HT1080 (cell line): ENCODE measurements around the gene SIRPB1. TPM values are rescaled to one million over a fixed set of nuclear protein-coding genes. Genes with fewer than 3 reads are reported as not detected.
"Not testable (repeated sequence)": the region's sequence is repeated elsewhere in the genome, so short reads cannot be mapped to it uniquely, and the experiment has no call there.

ENCODE experiments used
- DNase-seq: peaks from one replicate; pipeline ENCODE4 v3.0.0-alpha.2; 2015; ENCODE audit warnings: low read depth
- total RNA-seq: library from RNA; depleted of rRNA; stranded (reverse); fragments of >200 nt; shearing (Covaris generic); gene quantifications from 2 replicates; pipeline ENCODE4 v1.2.3, GENCODE V29; 2014

SIRPB1 gene
- total RNA-seq, 1 experiment from 2014 or later, result 0.16 TPM

DNA sequence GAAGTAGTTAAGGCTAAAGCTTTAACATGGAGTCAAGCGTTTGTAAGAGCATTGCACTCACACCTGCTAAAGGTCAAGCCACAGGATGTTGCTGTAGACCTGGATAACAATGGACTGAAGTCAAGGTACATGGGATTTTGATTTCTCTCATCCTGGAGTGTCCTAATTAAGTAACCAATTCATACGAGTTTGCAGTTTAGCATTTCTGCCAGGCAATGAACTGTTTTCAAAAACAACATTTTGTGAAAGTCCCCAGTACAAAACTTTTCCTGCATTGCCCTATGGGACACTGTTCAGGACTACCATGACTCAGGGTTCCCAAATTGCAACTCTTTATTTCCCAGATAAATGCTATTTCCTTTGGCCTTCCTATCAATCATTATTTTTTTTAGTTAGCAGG lies 17.4 kb upstream of the SIRPB1 start:
- DNase-seq, result no peak

- DNase-seq, result no peak
Measured at GRCh38 chr20:1636621-1637020, 16.8 kb upstream of the SIRPB1 start.

- DNase-seq, result no peak
Measured at GRCh38 chr20:1635291-1635979, 15.6 kb upstream of the SIRPB1 start.

DNA sequence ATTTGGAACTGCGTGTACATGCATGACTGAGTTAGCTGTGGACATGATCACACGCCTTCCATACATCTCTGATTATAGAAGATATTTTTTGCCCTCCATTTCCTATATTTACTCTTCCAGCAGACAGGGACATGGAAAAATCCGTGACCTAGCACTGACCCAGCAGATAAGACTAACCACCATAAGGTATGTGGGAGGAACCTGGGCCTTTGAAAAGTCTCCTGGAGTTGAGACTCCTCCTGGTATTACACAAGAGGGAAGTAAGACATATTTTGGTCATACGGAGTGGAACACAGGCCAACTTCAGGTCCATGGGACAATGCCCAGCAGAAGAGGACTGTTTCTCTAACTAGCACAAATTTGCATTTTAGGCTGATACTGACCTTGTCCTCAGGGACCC lies 13.7 kb upstream of the SIRPB1 start:
- DNase-seq, result no peak

DNA sequence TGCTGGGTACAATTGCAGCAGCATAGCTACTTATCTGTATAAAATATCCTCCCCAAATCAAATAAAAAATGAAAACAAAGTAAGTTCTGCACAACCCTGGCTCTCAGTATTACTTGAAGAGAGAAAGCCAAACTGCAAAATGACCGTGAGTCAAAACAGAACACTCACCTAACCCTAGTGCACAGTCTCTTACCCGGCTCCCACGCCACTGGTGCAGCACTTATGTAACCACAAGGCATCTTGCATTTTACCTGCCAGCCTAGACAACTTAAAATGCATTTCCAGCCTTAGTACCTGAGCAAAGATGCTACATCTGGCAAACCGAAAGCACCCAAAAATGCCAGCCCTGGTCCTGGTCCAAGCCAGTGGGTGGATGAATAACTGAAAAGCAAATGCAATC lies 12.4 kb upstream of the SIRPB1 start:
- no peak for DNase-seq

DNA sequence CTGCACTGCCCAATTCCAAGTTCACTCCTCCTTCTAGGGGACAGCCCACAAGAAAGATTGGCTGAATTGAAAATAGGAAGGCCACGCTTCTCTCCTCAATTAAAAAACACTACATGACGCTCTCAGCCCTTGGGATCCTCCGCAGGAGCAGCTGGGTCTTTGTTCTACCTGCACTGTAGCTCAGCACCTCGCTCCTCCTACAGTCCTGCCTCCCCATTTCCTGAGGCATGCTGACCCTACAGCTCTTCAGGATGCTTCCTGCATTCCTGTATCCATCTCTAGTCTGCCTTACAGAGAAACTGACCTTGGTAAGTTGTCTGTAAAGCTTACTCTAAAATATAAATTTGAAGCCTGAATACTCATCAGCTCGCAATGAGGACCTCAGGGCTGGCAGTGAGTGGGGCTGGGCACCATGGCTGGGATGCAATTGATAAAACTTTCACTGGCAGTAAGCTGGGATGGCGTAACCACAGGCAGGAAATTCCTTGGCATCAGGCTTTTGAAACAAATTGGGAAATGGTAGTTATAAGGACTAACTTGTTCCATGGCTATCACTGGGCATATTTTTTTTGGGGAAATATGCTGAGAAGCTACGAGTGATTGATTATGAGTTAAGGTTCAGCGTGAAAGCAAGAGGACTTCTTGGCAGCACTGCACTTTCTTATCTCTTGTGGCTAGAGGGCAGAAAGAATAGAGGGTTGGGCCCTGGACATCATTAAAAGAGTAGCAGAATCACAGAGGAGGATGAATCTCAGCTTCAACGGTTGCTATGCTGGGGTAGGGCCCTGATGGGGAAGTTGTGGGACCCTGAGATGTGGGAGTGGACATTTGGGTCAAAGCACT lies 11.7 kb upstream of the SIRPB1 start:
- DNase-seq, result no peak

- no peak for DNase-seq
Measured at GRCh38 chr20:1630186-1630585, 10.4 kb upstream of the SIRPB1 start.

- DNase-seq, result peak; percentile 37
Measured at GRCh38 chr20:1629321-1629720, 9.5 kb upstream of the SIRPB1 start.

- DNase-seq, result no peak
Measured at GRCh38 chr20:1628621-1629020, 8.8 kb upstream of the SIRPB1 start.

GRCh38 chr20:1627200-1627550 lies 7.4 kb upstream of the SIRPB1 start:
- DNase-seq, result no peak

GRCh38 chr20:1626528-1627199 lies 6.9 kb upstream of the SIRPB1 start:
- no peak for DNase-seq

DNA sequence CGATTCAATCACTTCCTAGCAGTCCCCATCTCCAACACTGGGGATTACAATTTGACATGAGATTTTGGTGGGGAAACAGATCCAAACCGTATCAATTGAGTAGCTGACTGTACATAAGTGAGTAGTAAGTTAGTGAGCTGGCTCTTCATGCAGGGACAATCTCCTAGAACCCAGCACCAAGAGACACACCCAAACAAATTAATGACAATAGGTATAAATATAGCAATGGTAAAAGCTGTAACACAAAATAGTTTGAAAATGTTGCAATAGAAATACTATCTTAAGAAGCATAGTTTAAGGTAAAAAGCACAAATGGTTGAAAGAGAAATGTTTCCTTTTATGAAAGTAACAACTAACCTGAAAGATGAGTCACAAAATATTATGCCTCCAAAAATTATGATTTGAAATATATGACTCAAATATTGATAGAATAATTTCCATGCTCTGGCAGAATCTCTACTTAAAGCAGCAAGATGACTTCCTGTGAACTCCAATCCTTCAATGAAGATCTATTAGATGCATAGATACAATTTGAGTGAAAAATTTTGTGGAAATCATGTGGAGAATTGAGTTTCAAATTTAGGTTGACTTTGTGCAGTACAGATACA lies 5.4 kb upstream of the SIRPB1 start:
- DNase-seq, result no peak

GRCh38 chr20:1623501-1624205 lies 3.8 kb upstream of the SIRPB1 start:
- no peak for DNase-seq

DNA sequence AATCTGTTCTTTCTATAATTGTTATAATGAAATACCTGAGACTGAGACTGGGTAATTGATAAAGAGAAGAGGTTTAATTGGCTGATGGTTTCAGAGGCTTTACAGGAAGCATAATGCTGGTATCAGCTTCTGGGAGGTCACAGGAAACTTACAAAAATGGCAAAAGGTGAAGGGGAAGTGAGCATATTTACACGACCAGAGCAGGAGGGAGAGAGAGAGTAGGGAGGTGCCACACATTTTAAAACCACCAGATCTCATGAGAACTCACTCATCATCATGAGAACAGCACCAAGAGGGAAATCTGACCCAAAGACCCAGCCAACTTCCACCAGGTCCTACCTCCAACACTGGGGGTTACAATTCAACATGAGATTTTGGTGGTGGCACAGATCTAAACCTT lies 2.6 kb upstream of the SIRPB1 start:
- DNase-seq, result peak; percentile 3

DNA sequence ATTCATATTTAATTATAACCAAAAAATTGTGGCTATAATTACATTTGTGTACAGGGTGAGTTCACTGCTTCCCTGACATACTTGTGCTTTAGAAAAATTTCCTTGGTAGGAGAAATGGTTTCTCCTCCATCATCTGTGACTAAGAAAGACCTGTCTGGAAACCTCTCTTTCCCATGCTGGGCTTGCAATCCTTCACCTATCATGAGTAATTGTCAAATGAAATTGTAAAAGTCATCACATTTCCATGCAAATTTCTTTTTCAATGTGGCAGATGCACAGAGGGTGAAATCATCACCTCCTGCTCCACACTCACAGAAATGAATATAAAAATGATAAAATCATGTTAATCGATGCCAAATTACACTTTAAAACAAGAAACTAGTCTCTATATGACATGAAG lies 1.5 kb upstream of the SIRPB1 start:
- peak; percentile 0 for DNase-seq

DNA sequence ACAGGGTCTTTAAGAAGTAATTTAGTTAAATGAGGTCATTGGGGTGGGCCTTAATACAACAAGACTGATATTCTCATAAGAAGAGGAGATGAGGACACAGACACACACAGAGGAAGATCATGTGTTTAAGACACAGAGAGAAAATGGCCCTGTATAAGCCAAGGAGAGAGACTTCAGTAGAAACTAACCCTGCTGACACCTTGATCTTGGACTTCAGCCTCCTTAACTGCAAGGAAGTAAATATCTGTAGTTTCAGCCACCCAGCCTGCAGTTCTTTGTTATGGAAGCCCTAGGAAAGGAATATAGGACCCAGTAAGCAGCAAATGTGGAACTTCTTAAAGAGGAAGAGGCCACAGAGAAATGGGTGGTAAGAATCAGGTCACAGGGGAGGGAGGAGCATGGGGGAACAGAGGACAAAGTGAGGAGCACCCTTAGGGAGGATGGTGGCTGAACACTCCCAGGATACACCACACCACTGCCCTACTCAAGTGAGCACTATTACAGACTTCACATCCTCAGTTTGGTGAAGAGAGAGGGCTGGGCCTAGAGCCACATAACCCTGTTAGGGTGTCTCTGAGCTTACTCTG lies 762 bp downstream of the SIRPB1 start:
- peak; percentile 0 for DNase-seq

GRCh38 chr20:1618479-1618878 lies 1.3 kb downstream of the SIRPB1 start:
- DNase-seq, result peak; percentile 0

DNA sequence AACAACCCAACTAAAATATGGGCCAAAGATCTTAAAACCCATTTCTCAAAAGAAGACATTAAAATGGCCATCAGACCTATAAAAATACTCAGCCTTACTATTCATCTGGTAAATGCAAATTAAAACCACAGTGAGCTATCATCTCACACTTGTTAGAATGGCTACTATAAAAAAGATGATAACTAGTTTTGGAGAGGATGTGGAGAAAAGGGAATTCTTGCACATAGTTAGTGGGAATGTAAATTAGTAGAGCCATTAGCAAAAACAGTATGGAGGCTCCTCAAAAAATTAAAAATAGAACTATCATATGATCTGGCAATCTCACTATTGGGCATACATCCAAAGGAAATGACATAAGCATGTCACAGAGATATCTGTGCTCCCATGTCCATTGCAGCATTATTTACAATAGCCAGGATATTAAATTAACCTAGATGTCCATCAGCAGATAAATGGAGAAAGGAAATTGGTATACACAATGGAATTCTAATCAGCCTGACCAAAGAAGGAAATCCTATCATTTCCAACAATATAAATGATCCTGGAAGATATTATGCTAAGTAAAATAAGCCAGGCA lies 2.9 kb downstream of the SIRPB1 start:
- peak; percentile 23 for DNase-seq

DNA sequence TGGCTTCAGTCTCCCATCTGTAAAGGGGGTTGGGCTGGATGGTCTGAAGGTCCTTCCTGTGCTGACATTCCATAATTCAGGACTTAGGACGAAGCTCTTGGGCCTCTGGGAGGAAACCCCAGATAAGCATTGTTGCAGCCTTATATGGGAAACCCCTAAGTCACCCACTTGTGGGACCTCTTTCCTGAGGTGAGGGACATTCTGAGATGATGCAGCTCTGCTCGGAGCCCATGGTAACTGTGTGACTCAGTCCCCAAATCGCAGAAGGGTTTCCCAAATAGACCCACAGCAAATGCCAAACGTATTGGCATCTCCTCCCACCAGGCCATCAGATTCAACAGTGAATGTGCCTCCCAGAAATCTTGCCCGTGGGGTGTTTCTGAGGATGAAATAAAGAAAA lies 9.4 kb downstream of the SIRPB1 start:
- not testable (repeated sequence) for DNase-seq

- not testable (repeated sequence) for DNase-seq
Measured at GRCh38 chr20:1608678-1609347, 11.0 kb downstream of the SIRPB1 start.
